Ishikawa (cell line): ENCODE measurements around the gene ZNF181.

Experiments used
- CREB1 ChIP-seq: IDR thresholded peaks from 2 replicates; pipeline ENCODE4 v1.6.1; 2012; ENCODE audit warnings: low read depth
- EP300 ChIP-seq: IDR thresholded peaks from 2 replicates; pipeline ENCODE4 v1.6.1; 2012; ENCODE audit warnings: borderline replicate concordance
- RAD21 ChIP-seq: IDR thresholded peaks from 2 replicates; pipeline ENCODE4 v1.6.1; 2012; ENCODE audit warnings: low read depth
- ZBTB7A ChIP-seq: IDR thresholded peaks from 2 replicates; pipeline ENCODE4 v1.6.1; 2012; ENCODE audit warnings: low read depth

- no peak for TF ChIP-seq CREB1
- no peak for TF ChIP-seq RAD21
- no peak for TF ChIP-seq EP300
- TF ChIP-seq ZBTB7A, result no peak
Observed at GRCh38 chr19:34707661-34708060, 26.4 kb upstream of the ZNF181 start.
